ENCODE data around the gene REXO4. TPM values are rescaled to one million over a fixed set of nuclear protein-coding genes. Genes with fewer than 3 reads are reported as not detected.
"Not testable (repeated sequence)": the region's sequence is repeated elsewhere in the genome, so short reads cannot be mapped to it uniquely, and the experiment has no call there.

REXO4 gene
- total RNA-seq, 1 donor from 2014 or later: 25.6 TPM

DNA sequence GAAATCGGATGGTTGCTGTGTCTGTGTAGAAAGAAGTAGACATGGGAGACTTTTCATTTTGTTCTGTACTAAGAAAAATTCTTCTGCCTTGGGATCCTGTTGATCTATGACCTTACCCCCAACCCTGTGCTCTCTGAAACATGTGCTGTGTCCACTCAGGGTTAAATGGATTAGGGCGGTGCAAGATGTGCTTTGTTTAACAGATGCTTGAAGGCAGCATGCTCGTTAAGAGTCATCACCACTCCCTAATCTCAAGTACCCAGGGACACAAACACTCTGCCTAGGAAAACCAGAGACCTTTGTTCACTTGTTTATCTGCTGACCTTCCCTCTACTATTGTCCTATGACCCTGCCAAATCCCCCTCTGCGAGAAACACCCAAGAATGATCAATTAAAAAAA, 26.4 kb downstream of the REXO4 start:
- not testable (repeated sequence) for DNase-seq (ENCODE audit: extremely low read depth, low read depth, low spot score)

- DNase-seq (ENCODE audit: extremely low read depth, low read depth, low spot score): no peak
Measured at GRCh38 chr9:133390713-133391112, 27.1 kb downstream of the REXO4 start.

DNA sequence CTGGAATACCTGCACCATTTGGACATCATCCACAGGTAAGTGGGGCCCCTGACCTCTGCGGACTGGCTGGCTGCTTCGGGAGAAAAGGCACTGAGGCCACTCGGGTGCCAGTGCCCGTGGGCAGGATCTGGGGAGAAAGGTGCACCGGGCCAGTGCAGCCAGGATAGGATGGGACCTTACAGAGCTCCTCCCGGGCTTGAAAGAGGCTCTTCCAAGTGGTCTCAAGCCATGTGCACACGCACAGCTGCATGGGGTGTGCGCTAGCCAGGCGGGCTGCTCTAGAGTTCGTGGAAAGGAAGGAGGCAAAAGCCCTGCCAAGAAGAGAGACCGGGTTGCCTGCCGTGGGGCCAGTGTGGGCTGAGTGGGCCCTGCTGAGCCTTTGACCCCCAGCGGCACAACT, 28.2 kb downstream of the REXO4 start:
- no peak for DNase-seq (ENCODE audit: extremely low read depth, low read depth, low spot score)

DNA sequence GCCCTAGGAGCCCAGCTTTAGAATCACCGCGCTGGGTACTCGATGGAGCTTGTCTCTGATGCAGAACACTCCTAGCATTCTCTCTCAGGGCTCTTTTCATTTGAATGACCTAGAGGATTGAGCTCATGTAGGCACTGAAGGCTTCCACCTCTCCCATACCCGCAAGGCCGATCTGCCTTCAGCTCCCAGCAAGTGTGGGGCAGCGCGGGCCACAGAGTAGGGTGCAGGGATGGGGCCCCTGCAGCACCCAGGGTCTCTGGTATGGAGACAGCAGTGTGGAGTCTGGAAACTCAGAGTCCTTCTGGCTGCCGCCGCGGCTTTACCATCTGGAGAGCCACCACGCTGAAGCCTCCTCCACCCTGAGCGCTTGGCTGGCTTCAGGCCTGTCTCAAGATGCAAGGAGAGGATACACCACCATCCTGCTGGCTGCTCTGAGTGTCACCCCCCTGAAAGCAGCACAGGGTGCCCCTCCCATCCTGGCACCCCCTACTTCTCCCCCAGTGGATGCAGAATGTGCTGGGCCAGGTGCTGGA, 28.7 kb downstream of the REXO4 start:
- DNase-seq (ENCODE audit: extremely low read depth, low read depth, low spot score): no peak

GRCh38 chr9:133387680-133388079, 30.1 kb downstream of the REXO4 start:
- DNase-seq (ENCODE audit: extremely low read depth, low read depth, low spot score): no peak

DNA sequence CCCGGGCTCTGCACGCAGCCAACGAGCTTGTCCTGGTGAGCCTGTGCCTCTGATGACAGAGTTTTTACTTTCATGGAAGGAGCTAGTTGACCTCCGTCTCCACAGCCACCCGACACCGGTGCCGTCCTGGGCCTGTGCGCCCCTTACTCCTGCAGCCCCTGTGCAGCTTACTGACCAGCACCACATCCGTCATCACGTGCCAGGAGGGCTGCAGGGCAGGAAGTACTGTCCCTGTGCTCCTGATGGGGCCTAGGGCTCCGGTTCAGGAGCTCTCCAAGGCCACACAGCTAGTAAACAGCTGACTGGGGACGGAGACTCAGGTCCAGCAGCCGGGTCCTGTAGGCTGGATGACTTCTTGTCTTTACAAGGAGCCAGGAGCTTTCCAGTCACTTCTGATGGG, 31.5 kb downstream of the REXO4 start:
- DNase-seq (ENCODE audit: extremely low read depth, low read depth, low spot score): no peak

DNA sequence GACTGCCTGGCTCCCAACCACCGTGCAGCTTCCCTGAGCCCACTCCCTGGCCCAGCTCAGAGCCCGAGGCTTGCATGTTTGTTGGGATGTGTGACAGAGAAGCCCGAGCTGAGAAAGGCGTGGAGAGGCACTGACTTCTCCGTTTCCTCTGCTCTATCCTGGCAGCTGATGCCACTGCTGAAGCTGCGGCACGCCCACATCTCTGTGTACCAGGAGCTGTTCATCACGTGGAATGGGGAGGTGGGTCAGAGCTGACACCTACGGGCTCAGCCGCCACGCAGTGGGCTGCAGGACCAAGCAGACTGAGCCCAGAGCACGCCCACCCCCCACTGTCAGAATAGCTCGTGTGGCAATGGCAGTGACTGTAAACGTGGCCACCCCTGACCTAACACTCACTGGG, 32.4 kb downstream of the REXO4 start:
- DNase-seq (ENCODE audit: extremely low read depth, low read depth, low spot score): no peak

DNA sequence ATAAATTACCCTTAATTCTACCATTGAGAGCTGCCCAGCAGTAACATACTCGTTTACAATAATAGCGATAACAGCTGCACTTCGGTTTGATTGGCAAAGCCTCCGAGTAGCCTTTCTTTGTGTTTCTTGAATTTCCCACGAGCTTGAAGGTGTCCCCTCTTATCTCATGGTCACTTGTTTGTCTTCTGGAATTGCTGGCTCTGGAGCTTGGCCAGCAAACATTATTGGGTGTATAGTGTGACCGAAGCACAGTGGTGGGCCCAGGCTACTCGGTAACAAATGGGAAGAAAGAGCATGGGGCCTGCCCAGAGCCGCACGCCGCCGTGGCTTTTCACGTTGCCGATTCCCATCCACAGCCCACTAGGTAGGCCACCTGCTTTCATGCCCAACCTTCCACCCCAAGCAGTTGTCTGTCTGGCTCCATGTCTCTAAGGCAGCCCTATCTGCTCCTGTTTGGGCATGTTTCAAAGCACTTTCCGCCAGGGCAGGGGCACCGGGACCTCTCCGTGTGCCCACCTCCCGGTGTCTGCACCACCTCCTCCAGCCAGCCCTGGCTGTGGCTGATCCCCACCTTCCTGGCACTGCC, 33.0 kb downstream of the REXO4 start:
- no peak for DNase-seq (ENCODE audit: extremely low read depth, low read depth, low spot score)

GRCh38 chr9:133383438-133383837, 34.4 kb downstream of the REXO4 start:
- DNase-seq (ENCODE audit: extremely low read depth, low read depth, low spot score): no peak

DNA sequence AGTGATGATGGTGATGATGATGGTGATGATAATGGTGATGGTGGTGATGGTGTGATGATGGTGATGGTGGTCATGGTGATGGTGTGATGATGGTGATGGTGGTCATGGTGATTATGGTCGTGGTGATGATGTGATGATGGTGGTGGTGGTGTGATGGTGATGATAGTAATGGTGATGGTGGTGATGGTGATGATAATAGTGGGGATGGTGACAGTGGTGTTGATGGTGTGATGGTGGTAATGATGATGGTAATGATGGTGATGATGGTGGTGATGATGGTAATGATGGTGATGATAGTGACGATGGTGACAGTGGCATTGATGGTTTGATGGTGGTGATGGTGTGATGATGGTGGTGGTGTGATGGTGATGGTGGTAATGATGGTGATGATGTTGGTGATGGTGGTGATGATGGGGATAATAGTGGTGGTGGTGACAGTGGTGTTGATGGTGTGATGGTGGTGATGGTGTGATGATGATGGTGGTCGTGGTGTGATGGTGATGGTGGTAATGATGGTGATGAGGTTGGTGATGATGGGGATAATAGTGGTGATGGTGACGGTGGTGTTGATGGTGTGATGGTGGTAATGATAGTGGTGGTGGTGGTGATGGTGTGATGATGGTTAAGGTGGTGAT, 35.2 kb downstream of the REXO4 start:
- no peak for DNase-seq (ENCODE audit: extremely low read depth, low read depth, low spot score)

DNA sequence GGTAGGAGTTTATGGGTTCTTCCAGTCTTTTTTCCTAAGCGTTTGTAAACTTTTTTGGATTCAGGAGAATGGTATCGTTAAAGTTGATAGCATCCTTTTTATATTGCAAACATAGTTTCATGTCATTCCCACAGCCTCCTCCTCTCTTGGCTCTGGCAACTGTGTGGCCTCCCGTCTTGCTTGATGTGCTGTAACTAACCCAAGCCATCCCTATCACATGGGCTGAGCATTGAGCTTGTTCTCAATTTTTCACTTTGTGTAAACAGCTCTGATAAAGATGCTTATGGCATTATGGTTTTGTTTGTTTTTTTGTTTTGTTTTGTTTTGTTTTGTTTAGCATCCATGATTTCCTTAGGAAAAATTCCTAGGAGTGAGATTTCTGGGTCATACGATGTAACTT, 37.1 kb downstream of the REXO4 start:
- DNase-seq (ENCODE audit: extremely low read depth, low read depth, low spot score): no peak

DNA sequence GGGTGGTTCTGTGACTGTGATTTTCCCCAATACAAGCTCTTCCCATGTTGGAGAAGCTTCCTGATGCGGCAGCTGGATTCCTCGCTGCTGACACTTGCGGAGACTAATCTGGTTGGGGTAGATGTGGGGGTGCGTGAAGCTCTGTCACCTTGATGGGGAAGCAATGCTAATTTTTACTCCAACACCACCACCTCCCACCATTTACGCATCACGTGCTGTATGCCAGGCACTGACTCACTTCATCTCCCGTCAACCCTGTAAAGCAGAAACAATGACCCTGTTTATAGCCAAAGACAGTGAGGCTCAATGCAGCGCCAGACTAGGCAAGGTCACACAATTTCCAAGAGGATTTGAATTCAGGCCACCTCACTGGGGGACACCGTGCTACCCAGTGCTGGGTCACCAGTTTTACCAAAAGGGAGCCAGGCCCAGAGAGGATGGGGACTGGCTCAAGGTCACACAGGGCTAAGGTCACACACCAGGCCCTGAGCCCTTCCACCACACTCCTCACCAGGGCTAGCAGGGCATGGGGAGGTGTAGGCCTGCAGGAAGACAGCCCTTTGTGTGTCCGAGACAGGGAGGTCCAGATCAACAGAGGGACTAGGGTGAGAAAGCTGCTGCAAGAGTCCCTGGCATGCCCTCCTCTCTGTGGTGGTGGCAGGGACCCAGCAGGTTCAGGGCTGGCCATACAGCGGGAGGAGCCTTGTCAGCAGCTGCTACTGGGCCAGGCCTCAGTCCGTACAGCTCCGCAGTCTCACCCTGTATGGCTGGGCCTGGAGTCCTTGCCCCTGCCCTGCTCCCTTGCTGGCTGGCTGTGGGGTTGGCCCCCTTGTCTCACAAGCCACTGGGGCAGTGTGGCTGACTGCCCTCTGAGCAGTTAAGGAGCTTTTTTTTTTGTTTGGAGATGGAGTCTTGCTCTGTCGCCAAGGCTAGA, 38.4 kb downstream of the REXO4 start:
- DNase-seq (ENCODE audit: extremely low read depth, low read depth, low spot score): no peak

DNA sequence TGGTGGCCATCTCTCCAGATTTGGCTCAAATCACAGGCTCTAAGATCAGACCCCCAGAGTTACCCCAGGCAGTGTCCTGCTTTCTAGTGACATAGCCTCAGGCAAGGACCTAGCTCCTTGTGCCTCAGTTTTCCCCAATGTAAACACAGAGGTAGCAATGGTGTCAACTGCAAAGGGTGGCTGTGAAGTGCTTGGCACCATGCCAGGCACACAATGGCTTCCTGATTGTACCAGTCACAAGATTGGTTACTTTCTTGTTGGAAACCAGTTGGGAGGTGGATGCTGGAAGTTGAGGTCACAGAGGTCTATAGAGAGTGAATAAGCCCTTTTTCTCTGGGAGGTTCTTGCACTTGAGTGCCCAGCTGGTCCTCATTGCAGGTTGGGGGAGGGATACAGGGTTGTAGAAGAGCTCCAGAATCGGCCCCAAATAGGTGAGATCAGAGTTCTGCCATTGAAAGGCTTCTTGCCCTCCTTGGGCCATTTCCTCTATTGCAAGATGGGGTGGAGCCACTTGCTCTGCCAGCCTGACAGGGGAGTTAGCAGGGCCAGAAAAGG, 39.3 kb downstream of the REXO4 start:
- DNase-seq (ENCODE audit: extremely low read depth, low read depth, low spot score): no peak

DNA sequence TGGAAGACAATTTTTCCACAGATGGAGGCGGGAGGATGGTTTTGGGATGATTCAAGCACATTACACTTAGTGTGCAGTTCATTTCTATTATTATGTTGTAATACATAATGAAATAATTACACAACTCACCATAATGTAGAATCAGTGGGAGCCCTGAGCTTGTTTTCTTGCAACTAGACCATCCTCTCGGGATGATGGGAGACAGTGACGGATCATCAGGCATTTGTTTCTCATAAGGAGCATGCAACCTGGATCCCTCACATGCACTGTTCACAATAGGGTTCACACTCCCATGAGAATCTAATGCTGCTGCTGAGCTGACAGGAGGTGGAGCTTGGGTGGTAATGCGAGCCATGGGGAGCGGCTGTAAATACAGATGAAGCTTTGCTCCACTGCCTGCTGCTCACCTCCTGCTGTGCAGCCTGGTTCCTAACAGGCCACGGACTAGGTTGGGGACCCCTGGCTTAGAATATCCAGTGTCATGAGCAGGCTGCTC, 40.0 kb downstream of the REXO4 start:
- no peak for DNase-seq (ENCODE audit: extremely low read depth, low read depth, low spot score)

DNA sequence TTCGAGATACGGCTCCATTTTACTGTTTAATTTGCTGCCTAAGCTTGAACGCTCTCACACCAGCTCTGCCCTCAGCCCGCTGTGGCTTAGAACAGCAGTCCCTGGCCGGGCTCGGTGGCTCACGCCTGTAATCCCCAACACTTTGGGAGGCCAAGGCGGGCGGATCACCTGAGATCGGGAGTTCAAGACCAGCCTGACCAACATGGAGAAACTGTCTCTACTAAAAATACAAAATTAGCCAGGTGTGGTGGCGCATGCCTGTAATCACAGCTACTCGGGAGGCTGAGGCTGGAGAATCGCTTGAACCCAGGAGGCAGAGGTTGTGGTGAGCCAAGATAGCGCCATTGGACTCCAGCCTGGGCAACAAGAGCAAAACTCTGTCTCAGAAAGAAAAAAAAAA, 40.5 kb downstream of the REXO4 start:
- DNase-seq (ENCODE audit: extremely low read depth, low read depth, low spot score): not testable (repeated sequence)

DNA sequence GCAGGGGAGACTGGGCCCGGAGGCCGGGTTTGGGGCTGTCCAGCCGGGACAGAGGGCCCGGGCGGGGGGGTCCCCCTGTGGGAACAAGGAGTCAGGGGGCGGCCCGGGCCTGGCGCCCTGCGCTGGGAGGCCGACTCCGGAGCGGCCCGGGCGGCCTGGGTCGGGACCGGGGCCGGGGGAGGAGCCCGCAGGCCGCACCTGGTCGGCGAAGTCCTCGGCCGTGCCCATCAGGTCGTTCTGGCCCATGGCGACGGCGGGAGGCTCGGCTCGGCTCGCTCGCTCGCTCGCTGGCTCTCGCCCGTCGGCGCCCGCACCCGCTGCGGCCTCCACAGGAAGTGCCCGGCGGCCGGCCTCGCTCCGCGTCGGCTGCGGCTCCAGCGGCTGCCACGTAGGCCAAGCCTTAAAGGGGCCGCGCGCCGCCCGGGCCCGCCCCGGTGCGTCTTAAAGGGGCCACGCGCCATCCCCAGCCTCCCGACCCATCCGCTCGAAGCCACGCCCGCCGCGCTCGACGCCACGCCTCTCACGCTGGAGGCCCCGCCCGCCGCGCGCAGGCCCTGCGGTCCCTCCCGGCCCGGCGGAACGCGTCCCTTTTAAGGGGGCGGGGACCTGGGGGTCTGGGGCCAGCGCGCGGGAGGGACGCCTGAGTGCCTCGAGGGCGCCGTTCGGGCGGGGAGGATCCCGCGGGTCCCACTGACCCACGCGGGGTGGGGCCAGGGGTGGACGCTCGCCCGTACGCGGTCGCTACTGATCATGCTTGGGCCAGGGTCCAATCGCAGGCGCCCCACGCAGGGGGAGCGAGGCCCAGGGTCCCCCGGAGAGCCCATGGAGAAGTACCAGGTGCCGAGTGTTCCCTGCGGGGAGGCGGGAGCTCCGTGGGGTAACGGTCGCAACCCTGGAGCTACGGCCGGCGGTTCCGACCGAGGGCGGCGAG, 41.8 kb downstream of the REXO4 start, which contains the start of the genes STKLD1 and SURF4:
Gene STKLD1, plus strand, starts transcription at position 643 of the 931 bp plus-strand sequence. Its CDS starts 108 bp downstream, at position 751.
Gene SURF4, minus strand, starts transcription at position 337 of the 931 bp plus-strand sequence. Its CDS starts 91 bp downstream, at position 246.
- DNase-seq (ENCODE audit: extremely low read depth, low read depth, low spot score): no peak

GRCh38 chr9:133375116-133375723, 42.6 kb downstream of the REXO4 start:
- DNase-seq (ENCODE audit: extremely low read depth, low read depth, low spot score): no peak

GRCh38 chr9:133374612-133375115, 43.1 kb downstream of the REXO4 start:
- DNase-seq (ENCODE audit: extremely low read depth, low read depth, low spot score): no peak

GRCh38 chr9:133372144-133372543, 45.7 kb downstream of the REXO4 start:
- DNase-seq (ENCODE audit: extremely low read depth, low read depth, low spot score): no peak

Data from glomerular endothelial cell (primary cell).